Stimulated activated CD4-positive, alpha-beta T cell treated with anti-CD3 and anti-CD28 coated beads, Interleukin-2, amount 100 ng/mL, for 24 hours (primary cell): ENCODE results near the gene SHANK1.
A peak's percentile ranks its signal among the peaks of the same experiment; 100 is the strongest.

Experiments used
- DNase-seq, 2 donors: peaks; one replicate each; pipeline ENCODE4 v3.0.0-alpha.2; 2020

Gene SHANK1

DNA sequence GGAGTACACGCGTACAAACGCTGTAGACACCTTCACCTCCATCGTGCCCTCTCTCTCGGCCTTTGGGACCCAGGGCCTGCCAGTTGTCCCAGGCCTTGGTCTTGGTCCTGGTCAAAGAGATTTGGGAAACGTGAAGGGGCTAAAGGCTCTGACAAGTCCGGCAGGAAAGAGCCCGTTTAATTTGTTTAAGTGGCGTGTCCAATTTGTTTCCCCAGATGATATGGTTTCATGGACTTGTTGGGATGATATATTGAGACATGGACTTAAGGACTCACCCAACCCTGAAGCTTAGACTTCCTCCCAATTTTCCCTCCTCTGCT, 6.3 kb upstream of the SHANK1 start:
- no peak for DNase-seq

DNA sequence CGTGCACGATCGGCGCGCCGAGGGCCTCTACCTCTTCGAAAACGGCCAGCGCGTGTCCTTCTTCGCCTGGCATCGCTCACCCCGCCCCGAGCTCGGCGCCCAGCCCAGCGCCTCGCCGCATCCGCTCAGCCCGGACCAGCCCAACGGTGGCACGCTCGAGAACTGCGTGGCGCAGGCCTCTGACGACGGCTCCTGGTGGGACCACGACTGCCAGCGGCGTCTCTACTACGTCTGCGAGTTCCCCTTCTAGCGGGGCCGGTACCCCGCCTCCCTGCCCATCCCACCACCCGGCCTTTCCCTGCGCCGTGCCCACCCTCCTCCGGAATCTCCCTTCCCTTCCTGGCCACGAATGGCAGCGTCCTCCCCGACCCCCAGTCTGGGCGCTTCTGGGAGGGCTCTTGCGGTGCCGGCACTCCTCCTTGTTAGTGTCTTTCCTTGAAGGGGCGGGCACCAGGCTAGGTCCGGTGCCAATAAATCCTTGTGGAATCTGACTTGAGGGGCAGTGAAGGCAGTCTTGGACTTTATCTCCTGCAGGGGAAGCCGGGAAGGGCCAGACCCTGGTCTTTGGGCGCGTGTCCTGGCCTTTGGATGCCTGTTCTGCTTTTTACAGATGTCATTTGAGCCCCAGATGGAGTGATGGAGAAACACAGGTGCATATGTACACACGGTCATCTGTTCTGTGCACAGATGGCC, 5.8 kb upstream of the SHANK1 start:
- DNase-seq = no peak

DNA sequence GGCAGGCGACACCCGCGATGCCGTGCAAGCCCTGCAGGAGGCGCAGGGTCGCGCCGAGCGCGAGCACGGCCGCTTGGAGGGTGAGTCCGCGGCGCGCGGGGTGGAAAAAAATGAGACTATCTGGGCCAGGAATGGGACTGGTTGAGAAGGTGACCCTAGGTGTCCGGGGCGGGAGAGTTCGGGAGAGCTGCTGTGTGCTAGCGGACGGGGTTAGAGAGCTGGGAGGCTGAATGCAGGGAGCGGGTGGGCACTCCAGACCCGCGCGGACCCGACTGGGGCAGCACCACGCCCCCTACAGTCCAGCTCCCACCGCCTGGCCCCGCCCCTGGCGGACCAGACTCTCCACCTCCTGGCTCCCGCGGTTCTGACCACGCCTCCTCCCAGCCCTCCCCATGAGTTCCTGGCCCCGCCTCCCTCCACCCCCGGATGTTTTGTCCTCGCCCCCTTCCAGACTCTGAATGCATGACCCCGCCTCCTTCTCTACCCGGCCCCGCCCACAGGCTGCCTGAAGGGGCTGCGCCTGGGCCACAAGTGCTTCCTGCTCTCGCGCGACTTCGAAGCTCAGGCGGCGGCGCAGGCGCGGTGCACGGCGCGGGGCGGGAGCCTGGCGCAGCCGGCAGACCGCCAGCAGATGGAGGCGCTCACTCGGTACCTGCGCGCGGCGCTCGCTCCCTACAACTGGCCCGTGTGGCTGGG, 5.1 kb upstream of the SHANK1 start:
- DNase-seq = peak; percentile 90 to 97

DNA sequence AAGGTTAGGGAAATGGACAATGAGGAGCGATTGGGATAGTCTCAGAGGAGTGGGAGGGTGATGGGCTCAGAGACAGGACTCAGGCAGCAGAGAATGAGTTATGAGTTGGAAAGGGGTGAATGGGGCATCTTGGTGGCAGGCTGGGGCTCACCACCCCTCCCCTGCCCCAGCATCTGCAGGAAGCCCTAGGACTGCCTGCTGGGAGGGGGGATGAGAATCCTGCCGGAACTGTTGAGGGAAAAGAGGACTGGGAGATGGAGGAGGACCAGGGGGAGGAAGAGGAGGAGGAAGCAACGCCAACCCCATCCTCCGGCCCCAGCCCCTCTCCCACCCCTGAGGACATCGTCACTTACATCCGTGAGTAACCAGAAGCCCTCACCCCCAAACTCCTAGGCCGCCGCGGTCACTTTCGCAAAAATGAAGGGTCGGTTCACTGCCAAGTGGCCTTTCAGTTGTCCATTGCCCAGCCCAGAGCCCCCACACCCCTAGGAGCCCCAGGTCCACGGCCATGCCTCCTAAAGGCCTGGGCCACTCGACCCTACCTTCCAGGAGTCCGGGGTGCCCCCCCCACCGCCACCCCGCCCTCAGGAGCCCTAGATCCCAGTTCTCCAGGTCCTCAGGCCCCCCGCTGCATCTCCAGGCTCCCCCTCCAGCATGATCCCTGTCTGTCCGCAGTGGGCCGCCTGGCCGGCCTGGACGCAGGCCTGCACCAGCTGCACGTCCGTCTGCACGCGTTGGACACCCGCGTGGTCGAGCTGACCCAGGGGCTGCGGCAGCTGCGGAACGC, 4.3 kb upstream of the SHANK1 start:
- DNase-seq = no peak

DNA sequence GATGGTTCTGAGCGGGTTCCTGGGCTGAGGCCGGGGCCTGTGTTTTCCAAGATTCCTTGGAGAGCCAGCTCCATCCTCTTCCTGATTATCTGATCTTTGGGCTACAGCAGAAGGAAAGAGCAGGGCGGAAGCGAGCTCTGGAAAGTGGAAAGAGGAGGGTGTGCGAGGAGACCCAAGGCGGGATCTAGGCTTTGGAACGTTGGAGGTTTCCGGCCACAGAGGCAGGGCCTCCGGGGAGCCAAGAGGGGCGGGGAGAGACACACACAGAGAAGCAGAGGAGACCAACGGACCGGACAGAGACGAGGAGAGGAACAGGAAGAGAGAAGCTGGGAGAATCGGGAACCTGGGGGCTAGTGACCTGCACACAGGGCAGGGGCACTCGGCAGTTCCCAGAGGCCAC, 3.5 kb upstream of the SHANK1 start, which contains the start of gene CLEC11A:
Gene CLEC11A, plus strand, starts transcription at position 296 of the 400 bp plus-strand sequence. CDS start 162 bp downstream, outside the sequence.
- no peak for DNase-seq

DNA sequence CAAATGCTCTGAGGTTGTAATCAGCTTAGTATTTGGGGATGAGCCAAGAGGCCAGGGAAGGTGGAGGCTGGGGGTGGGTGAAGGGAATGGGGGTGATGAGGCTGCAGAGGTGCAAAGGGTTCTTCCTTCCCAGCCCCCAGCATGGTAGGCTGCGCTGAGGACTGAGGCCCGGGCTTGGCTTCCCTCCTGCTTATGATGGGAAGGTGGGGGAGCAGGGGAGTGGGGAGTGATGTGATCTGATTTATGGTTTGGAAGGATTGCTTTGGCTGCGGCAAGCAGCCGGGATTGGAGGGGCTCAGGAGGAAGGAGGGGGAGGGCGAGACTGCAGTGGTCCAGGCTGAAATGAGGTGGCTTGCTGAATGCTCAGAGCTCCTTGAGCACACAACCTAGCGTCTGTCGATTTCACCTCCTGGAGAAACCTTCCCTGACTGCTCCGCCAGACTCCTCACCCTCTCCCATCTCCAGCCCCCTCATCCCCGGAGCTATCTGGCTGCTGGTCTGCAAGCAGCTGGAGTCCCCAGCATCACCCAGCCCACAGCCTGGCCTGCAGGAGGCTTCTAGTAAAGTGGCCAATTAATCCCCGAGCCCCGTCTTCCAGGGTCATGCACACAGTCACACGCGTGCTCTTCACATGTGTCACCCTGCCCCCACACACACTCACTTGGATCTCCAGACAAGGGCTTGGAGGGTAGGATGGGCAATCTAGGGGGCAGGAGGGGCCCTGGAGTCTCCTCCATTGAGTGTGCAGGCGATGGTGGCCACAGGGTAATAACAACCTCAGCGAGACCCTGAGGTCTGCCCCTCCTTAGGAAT, 2.8 kb upstream of the SHANK1 start:
- no peak for DNase-seq

DNA sequence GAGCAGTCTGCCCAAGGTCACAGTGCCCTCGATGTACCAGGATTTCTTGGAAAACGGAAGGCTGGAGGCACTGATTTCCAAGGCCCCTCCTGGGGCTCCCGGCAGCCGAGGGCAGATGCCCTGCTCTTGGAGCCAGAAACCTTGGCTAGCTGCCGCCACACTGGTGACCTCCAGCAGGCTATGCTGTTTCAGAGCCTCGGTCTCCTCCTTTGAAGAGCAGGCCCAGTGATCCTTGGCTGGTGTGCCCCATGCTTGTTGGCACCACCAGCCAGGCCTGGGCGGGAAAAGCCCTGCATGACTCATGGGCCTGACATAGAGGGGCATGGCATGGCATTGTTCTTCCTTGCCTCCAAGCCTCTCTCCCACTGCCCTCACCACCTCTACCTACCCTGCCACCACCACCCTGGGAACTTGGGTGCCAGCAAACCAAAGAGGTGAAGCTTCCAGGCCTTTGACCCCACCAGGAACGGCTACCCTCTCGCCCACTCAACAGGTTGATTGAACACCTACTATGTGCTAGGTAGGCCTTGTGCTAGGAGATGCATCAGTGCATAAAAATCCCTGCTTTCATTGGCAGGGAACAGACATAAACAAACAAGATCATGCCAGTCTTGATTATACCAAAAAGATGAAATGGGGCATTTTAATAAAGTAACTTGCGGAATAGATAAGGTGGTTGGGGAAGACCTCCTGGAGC, 2.0 kb upstream of the SHANK1 start:
- DNase-seq = no peak

DNA sequence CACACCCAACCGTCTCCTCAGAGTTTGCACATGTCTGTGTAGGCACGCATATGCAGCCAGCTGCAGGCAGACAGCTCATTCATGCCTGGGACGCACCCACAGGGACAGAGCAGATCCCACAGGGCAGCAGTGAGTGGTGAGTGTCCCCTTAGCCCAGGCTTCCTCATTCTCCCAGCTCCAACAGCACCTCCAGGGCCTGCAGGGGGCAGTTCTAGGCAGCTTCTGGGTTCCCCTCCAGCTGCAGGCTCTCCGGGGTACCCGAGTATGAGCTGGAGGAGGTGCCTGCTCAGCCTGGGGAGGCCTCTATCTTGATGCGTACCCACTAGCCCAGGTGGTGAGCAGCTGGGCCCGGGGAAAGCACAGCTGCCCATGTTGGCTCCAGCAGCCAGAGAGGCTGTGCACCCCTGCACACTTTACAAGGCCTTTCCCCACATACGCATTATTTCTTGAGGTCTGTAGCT, 1.3 kb upstream of the SHANK1 start:
- no peak for DNase-seq

DNA sequence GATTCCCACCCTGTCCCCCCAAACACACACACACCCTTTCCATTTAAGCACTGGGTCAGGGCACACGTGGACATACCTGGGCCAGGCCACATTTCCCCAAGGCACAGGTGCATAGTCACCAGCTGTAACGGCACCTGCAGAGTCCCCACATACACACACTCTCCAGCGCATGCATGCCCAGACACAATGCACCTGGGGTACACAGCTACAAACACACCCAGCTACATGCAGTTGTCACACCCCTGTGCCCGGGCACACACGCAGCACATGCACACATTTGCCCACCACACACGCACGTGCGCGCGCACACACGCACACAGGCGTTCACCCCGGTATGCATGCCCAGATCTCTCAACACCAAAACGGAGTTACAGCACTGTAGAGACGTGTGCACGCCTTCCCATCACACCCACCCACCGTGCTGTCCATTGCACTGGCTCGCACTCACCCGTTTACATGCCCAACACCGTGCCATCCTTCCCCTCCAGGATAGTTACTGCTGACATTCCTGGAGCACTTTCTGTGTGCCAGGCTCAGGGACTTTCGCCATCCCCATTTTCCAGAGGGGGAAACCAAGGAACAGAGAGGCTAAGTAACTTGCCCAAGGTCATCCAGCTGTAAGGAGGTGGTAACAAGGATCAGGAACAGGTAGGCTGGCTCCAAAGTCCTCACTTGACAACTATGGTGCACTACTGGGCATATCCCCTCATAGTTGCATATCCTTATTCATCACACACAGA, 749 bp upstream of the SHANK1 start:
- DNase-seq = no peak

DNA sequence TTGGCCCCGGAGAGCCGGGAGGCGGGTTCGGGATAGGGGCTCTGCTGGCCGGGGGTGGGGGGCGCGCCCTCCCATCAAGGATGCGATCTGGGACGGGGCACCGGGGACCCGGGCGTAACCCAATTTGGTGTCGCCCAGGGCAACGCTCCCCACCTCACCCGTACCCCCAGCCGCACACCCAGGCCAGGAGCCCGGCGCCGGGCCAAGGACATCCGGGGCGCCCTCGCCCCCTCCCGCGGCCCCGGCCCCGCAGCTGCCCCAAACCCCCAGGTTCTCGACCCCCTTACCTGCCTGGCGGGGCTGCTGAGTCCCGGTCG, 525 bp downstream of the SHANK1 start:
- no peak for DNase-seq

DNA sequence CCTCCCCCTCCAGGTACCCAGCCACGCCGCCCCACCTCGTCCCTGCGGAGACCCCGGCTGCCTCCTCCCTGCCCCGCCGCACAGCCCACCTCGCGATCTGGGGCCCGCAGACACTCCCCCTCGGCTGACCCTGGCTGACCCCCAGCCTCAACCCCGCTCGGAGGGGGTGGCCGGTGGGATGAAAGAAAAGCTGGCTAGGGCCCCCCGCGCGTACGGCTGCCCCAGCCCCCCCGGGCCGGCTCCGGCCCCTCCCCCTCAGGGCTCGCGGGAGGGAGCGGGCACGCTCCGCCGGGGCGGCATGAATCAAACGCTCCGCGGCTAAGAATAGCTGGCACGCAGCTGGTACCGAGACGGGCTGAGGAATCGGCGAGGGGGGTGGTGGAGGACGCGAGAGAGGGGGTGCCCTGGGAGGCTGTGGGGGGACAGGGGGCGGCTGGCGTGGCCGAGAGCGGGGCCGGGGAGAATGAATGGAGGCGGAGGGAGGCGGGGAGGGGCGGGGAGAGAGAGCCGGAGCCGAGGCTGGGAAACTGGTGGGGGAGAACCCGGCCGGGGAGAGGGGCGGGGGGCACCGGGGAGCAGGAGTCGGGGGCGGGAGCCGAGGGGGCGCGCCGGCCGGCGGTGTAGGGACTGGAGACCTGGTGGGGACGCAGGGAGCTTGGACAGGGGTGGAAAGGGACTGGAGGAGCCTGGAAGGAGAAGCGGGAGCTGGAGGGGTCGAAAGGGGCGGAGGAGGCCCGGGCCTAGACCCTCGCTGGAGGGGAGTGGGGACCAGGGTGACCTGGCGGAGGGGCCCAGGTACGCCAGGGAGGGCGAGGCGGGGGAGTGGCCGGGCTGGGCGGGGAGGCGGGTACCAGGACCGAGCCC, 1.1 kb downstream of the SHANK1 start:
- DNase-seq = no peak

DNA sequence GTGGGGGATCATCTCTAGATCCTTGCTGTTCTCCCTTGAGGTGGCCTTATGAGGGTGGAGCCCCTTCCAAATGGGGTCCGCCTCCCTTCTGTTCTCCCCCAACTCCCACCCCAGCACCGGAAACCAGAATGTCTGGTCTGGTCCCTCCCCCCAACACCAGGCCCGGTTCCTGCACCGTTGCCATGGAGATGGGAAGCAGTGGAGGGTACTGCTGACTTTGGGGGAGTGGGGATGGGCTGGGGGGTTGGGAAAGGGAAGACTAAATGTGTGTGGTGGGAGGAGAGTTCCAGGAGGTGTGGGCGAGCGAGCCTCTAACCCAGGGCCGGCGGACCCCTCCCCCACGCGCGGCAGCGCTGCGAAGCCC, 1.7 kb downstream of the SHANK1 start:
- DNase-seq = no peak

DNA sequence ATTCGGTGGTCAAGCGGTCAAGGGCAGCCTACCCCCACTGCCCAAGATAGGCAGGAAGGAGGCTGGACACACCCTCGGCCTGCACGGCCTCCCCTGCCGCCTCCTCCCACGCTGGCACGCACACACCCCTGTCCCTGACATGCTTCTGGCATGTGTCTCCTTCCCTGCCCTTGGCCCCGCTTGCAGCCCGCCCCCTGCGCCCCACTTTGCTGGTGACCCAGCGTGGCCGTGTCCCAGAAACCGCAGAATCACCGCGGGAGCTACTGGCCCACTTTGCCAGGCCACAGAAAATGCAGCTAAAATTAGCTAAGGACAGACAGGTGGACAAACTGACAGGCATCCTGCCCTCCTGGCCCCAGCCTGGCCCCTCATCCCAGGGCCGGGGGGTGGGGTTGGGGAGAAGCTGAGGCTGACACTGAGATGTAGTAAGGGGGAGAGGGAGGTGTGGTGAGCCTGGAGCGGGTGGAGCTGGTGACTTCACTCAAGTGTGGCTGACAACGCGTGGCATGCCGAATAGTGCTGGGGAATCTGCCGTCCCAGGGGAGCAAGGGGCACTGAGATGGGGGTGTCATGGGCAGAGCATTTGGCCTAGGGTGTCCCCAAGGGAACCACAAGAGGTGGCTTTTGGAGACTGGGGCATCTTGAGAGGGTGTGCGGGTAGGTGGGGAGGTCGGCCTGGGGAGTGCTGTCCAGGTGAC, 2.4 kb downstream of the SHANK1 start:
- no peak for DNase-seq

DNA sequence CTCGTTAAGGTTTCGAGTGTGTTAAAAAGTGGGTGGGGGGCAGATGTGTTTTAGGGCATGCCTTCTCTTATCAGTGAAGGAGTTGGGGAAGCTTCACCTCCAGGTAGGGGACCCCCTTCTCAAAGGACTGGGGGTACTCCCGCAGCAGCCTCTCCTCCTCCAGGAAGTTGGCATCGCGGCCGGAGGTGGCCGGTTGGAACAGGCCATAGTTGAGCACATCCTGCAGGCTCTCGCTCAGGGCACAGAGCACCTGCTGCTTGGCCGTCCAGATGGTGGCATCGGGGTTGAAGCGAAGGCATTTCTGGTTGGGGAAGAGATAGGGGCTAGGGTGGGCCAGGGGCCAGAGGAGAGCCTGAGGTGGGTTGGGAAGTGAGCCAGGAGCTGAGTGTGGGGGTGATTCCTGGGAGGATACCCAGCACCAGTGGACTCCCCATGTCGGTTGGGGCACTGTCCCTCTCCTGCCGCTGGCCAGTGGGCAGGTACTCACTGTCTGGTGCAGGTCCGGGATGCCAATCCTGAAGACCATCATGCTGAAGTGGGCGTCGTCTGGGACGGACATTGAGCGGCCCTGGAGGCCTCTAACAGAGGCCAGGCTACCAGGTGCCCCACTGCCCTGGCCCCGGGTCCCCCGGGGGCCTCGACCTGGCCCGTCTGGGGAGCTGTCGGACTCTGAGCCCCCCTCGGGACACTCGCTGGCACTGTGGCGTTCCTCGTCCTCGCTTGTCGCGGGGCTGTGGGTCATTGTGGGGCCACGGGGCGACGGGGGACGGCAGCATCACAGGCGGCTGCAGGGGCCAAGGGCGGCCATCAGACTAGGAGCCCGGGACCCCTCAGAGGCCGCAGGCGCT, 3.2 kb downstream of the SHANK1 start:
- no peak for DNase-seq

DNA sequence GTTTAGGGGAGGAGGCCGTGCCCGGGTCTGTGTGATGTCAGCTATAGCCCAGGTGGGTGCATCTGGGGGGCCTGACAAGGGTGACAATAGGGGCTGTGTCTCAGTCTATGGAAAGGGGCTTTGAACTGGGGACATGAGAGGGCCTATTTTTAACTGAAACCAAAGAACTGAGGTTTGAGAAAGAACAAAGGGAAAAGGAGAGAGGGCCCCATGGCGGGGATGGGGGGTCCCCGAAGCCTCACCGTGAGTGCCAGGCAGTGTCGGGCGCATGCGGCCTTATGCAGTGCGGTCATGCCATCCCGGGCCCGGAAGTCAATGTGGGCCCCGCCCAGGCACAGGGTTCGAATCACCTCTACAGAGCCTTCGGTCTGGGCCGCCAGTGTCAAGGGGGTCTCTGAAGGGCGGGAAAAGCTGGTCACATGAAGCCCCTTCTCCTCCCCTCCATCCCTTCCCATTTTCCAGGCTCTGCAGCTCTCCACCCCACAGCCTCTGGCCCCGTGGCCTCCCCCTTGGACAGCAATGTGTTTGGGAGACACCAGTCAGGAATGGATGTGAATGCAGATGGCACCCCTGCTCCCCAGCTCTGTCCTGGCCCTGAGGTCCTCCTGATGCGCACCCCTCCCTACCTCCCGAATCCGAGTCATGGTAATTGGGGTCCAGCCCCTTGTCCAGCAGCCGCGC, 5.9 kb downstream of the SHANK1 start:
- DNase-seq = no peak

DNA sequence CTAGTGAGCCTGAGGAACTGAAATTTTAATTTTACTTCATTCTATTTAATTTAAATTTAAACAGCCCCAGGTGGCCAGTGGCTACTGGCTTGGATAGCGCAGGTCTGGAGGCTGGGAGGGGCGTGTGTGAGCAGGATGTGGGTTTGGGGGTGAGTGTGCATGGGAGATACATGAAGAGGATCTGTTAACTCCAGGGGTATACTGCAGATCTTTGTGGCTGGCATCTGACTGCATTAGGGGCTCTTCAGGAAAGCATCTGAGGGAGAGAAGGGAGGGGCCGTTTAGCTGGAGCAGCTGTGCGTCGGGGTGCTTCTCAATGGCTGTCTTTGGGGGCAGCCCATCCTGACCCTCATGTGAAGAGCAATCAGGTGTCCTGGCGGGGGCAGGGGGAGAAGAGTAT, 6.8 kb downstream of the SHANK1 start:
- DNase-seq = no peak

DNA sequence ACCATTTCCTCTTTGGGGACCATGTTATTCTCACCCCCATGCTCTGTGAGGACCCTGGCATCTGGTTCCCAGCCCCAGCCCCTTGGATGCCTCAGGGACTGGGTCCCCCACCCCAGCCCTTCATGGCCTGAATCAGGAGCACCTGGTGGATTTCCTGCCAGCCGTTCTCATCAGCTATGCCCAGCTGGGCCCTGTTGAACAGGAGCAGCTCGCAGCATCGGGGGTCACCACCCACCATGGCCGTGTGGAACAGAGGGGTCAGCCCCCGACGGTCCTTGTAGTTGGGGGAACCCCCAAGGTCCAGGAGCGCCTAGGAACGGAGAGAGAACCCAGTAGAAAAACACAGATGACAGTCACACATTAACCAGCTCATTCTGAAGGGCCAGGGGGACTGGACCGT, 7.8 kb downstream of the SHANK1 start:
- no peak for DNase-seq

DNA sequence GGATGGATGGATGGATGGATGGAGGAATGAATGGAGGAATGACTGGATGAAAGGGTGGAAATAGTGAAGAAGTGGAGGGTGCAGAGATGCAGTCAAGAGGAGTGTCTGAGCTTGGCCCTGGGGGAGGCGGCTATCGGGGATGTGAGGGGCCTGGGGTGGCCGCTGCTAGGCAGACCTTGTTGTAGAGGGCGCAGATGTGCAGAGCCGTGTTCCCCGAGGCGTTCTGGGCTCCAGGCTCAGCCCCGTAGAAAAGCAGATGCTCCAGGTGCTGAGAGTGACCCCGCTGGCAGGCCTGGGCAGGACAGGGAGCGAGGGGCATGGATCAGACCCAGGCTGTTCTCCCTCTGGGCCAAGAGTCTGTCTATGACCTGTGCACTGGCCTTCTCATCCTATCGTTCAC, 8.4 kb downstream of the SHANK1 start:
- no peak for DNase-seq

DNA sequence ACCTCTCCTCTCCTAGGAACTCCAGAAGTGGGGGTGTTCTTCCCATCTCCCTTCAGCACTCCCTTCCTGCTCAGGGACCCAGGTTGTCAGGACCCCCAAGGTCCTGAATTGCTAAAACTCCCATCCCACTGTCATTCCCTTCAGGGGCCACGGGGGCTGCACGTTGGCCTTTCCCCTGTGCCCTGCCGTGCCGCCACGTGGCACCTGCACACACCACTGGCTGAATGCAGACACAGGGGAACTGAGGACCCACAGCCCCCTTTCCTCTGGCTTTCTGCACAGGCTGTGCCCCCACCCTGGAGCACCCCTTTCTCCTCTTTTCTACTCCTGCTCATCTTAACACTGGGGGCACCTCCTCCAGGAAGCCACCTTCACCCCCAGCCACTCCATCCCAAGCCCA, 9.0 kb downstream of the SHANK1 start:
- DNase-seq = no peak
